ENCODE measurements around the gene CDYL2. TPM values are rescaled to one million over a fixed set of nuclear protein-coding genes. Genes with fewer than 3 reads are reported as not detected.

CDYL2 gene
- total RNA-seq, 1 donor from 2014 or later = 5.4 TPM

- no peak for DNase-seq (ENCODE audit: low spot score)
- ATAC-seq = no peak
These were observed 166.8 kb downstream of the CDYL2 start for GRCh38 chr16:80637621-80638020.

DNA sequence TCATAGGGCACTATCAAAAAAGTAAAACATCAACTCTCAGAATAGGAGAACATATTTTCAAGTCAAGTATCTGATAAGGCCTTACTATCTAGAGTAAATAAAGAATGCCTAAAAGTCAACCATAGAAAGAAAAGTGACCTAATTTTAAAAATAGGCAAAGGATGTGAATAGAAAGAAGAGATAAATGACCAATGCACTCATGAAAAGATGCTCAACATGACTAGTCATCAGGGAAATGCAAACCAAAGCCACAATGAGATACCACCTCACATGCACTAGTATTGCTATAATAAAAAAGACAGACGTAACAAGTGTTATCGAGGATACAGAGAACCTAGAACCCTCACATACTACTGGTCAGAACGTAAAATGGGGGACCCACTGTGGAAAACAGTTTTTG lies 172.8 kb downstream of the CDYL2 start:
- DNase-seq (ENCODE audit: low spot score) (no peak), ATAC-seq (no peak)

- ATAC-seq = no peak
- DNase-seq (ENCODE audit: low spot score) = no peak
These were observed 176.1 kb downstream of the CDYL2 start for GRCh38 chr16:80628254-80628653.

DNA sequence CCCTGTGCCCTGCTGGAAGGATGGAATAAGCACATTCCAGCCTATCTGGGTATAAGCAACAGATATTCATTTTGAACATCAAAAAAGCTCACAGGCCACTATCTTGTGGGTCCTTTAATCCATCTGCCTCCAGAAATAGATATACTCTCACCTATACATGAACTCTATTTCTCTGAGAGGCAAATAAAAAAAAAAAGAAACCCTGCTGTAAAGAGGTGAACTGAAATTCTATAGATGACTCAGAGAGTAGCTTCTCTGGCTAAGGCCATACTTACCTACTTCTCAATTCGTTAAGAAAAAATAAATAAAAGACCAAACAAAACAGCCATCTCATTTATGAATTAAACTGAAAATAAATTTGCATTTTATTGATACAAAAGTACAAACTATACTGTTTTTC lies 177.3 kb downstream of the CDYL2 start:
- no peak for DNase-seq (ENCODE audit: low spot score)
- ATAC-seq = no peak

- DNase-seq (ENCODE audit: low spot score) (no peak), ATAC-seq (no peak)
These were observed 181.0 kb downstream of the CDYL2 start for GRCh38 chr16:80623376-80623775.

GRCh38 chr16:80622007-80622406 lies 182.4 kb downstream of the CDYL2 start:
- DNase-seq (ENCODE audit: low spot score) (no peak), ATAC-seq (no peak)

GRCh38 chr16:80620736-80621605 lies 183.4 kb downstream of the CDYL2 start:
- DNase-seq (ENCODE audit: low spot score) (no peak), ATAC-seq (no peak)

DNA sequence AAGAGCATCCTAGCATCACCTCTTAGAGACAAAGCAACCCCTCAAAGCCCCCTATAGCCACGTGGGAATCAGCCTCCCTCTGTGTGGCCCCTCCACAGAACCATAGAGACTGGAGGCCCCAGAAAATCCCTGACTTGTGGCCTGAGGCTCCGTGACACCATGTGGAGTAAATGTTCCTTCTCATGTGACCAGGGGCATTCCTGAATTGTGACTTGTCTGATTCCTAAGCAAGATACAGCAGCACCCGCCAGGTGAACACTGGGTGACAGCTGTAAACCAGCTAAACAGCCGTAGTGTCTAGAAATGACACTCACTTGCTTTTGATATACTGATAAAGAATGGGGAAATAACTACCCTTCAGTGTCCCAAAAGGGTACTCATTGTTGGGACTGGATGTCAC lies 184.6 kb downstream of the CDYL2 start:
- ATAC-seq = no peak

GRCh38 chr16:80618862-80619648 lies 185.3 kb downstream of the CDYL2 start:
- ATAC-seq (no peak), DNase-seq (ENCODE audit: low spot score) (no peak)

More for the DNA sequence above, 184.6 kb downstream of the CDYL2 start:
- DNase-seq (ENCODE audit: low spot score) = no peak

- no peak for DNase-seq (ENCODE audit: low spot score)
These were observed 188.0 kb downstream of the CDYL2 start for GRCh38 chr16:80616362-80616761.

DNA sequence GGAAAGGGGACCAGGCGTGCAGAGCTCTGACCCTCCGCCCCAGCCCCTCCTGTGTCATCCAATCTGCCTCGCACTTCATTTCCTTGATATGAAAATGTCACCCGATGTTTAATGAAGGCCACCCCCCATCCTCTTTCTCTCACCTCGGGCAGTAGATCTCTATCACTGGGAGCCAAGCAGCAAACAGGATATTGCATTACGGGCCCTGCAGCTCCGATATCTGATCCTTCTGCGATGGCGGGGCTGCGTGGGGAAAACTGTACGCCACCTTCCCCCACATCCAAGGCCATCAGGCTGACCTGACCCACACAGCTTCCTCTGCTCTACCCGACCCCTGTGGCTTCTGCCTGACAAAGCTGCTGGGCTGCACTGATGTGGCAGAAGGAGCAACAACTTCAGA lies 188.7 kb downstream of the CDYL2 start:
- no peak for ATAC-seq
- DNase-seq (ENCODE audit: low spot score) = no peak

More at GRCh38 chr16:80616362-80616761, 188.0 kb downstream of the CDYL2 start:
- no peak for ATAC-seq

GRCh38 chr16:80614908-80615671 lies 189.3 kb downstream of the CDYL2 start:
- DNase-seq (ENCODE audit: low spot score) = no peak

DNA sequence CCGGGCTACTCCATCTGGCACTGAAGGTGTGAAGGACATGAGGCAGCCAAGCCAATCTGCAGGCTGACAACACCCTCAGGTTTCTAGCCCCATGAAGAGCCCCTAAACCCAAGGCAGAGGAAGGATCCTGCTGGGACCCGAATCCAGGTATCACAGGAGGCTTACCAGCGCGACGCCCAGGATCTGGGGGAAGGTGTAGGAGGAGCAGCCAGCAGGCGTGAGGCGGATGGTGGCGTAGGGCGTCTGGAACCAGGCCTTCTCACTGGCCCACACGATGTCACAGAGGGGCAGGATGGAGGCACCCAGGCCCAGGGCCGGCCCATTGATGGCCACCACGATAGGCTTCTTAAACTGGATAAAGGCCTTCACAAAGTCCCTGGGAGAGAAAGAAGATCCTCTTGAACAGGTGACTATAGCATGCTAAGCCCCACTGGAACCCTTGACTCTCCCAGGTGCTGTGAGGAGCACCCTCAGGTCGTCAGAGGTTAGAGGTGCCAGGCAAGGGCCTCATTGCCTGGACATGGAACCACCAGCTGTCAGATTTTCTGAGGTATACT lies 191.9 kb downstream of the CDYL2 start:
- DNase-seq (ENCODE audit: low spot score) = no peak
- no peak for ATAC-seq

More at GRCh38 chr16:80614908-80615671, 189.3 kb downstream of the CDYL2 start:
- ATAC-seq = no peak

GRCh38 chr16:80611930-80612327 lies 192.5 kb downstream of the CDYL2 start:
- ATAC-seq (no peak), DNase-seq (ENCODE audit: low spot score) (no peak)

DNA sequence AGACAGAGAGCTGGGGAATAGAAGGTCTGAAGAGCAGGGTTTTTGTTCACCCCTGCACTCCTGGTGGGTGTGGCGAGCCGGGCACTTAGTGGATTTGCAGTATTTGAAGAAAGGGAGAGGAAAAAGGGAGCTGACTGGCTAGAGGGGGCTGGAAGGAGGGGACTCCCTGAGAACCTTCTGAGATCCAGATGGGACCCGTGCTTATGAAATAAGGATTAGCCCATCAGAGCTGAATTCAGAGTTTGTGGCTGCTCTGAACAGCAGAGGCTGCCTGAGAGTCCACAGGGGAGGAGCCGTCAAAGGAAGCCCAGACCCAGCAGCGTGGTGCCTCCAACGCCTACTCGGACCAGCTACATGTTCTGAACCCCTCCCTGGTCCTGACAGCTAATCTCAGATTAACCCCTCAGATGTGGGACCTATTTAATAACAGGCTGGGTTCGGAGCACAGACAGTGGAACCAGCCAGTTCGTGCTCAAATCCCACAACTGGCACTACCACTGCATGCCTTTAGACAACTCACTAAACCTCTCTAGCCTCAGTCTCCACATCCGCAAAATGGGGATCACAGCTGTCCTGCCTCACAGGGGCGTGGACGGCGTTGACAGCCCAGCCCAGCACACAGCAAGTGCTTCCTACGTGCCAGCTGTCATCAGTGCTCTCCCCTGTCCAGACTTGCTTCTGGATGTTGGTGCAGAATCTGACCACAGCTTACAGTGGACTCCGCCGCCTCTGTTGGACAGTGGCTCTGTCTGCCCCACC lies 193.0 kb downstream of the CDYL2 start:
- DNase-seq (ENCODE audit: low spot score) = no peak
- no peak for ATAC-seq

DNA sequence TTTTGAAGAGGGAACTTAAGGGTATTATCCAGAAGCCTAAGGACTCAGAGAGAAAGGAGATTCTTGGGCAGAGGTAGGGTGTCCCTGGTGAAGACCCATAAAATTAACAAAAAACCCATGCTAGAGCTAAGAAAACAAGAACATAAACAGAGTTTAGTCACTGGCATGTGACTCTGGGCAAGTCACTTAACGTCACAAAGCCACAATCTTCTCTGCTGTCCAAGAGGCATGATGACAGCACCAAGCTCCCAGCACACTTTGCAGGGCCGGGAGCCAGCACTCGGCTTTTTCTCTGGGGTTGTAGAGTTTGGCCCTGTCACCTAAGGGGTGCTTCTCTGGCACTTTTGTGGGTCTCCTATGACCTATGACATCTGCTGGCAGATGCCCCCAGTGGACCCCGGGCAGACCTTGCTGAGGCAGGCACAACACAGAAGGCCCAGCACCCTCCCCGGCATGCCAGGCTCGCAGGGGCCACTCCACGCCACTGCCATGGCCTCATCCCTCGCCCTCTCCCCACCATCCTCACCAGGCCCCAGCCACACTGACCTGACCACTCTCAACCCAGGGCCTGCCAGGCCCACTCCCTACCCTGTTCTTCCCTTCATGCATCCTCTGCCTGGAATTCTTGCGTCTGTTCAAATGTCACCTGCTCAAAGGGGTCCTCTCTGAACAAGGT lies 193.8 kb downstream of the CDYL2 start:
- no peak for ATAC-seq
- DNase-seq (ENCODE audit: low spot score) = no peak

GRCh38 chr16:80608946-80609345 lies 195.5 kb downstream of the CDYL2 start:
- ATAC-seq = no peak
- no peak for DNase-seq (ENCODE audit: low spot score)

DNA sequence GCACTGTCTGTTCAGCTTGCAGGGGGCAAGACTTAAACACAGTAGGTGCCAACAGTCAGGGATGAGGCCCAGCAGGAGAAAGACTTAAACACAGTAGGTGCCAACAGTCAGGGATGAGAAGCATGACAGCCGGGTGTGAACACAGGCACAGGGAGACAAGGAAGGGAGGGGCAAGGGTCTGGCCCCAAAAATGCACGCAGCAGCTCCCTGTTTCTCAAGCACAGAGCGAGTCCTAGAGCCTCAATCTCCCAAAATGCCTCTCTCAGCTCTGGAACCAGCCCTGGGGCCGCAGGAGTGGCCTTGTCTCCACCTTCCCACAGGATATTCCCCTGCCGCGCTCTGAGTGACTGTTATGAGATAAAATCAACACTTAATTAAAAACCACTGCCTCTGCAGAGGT lies 197.2 kb downstream of the CDYL2 start:
- no peak for ATAC-seq
- no peak for DNase-seq (ENCODE audit: low spot score)

DNA sequence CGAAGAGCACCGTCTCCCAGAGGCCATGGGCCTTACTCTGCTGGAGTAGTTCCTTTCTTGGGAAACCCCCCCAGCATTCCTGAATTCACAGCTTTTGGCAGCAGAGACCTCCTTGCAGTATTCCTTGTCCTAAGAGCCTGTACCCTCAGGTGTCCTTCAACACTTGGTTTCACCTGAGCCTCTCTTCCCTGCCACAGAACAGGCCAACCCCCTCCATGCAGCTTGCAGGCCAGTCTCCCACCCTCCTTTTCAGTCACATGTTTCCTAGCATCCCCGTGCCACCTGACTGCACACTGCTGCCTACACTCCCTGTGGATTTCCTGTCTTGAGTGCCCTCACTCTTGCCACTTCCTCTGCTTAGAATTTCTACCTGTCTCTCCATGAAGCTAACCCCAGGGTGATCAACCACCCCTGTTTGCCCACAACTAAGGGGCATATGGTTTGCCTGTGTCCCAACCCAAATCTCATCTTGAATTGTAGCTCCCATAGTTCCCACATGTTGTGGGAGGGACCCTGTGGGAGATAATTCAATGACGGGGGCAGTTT lies 198.1 kb downstream of the CDYL2 start:
- ATAC-seq (no peak), DNase-seq (ENCODE audit: low spot score) (no peak)
